ENCODE data around the gene PIANP.

DNA sequence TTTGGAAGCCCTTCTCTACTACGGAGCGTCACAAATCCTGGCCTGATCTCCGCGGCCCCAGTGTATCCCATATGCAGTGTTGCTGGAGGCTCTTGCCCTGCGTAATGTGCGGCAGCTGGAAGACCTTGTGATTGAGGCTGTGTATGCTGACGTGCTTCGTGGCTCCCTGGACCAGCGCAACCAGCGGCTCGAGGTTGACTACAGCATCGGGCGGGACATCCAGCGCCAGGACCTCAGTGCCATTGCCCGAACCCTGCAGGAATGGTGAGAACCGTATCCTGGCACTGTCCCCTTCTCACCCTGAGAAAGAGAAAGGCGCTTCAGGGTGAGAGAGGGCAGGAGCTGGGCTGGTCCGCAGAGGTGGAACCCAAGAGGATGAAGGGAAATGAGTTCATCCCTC, 28.6 kb upstream of the PIANP start:
- TF ChIP-seq POLR2AphosphoS5 (IDR thresholded peaks at IDR 0.05) (no peak), POLR2A (IDR thresholded peaks at IDR 0.05) (no peak)
- TF ChIP-seq, protein P1, sequence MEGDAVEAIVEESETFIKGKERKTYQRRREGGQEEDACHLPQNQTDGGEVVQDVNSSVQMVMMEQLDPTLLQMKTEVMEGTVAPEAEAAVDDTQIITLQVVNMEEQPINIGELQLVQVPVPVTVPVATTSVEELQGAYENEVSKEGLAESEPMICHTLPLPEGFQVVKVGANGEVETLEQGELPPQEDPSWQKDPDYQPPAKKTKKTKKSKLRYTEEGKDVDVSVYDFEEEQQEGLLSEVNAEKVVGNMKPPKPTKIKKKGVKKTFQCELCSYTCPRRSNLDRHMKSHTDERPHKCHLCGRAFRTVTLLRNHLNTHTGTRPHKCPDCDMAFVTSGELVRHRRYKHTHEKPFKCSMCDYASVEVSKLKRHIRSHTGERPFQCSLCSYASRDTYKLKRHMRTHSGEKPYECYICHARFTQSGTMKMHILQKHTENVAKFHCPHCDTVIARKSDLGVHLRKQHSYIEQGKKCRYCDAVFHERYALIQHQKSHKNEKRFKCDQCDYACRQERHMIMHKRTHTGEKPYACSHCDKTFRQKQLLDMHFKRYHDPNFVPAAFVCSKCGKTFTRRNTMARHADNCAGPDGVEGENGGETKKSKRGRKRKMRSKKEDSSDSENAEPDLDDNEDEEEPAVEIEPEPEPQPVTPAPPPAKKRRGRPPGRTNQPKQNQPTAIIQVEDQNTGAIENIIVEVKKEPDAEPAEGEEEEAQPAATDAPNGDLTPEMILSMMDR (IDR thresholded peaks at IDR 0.05 in 8 of 11, conservative IDR thresholded peaks at IDR 0.05 in 3 of 11), result no peak

Measured in spleen (tissue), 7 donors.